Neural crest cell (in vitro differentiated cells): ENCODE results near the gene TRMT2A. TPM values are rescaled to one million over a fixed set of nuclear protein-coding genes. Genes with fewer than 3 reads are reported as not detected.
A peak's percentile ranks its signal among the peaks of the same experiment; 100 is the strongest.
"Not testable (repeated sequence)": the region's sequence is repeated elsewhere in the genome, so short reads cannot be mapped to it uniquely, and the experiment has no call there.

Source experiments
- DNase-seq: peaks from one replicate; pipeline ENCODE4 v3.0.0; 2021; ENCODE audit warnings: low read depth, mixed read lengths, low spot score
- H3K27ac Mint-ChIP-seq: one replicate; pipeline ENCODE4 v1.8.0; 2021; ENCODE audit warnings: mild to moderate bottlenecking, mixed read lengths; ENCODE audit not compliant: unreplicated experiment
- H3K27me3 Mint-ChIP-seq: 2 replicates; pipeline ENCODE4 v1.8.0; 2021; ENCODE audit warnings: low read depth, mild to moderate bottlenecking, mixed read lengths
- H3K36me3 Mint-ChIP-seq: 2 replicates; pipeline ENCODE4 v1.8.0; 2021; ENCODE audit warnings: low read depth, mild to moderate bottlenecking, mixed read lengths
- H3K4me1 Mint-ChIP-seq: 2 replicates; pipeline ENCODE4 v1.8.0; 2021; ENCODE audit warnings: mixed read lengths
- H3K4me3 Mint-ChIP-seq: one replicate; pipeline ENCODE4 v1.8.0; 2021; ENCODE audit warnings: mild to moderate bottlenecking, mixed read lengths
- H3K9me3 Mint-ChIP-seq: 2 replicates; pipeline ENCODE4 v1.8.0; 2021; ENCODE audit warnings: mixed read lengths
- CTCF ChIP-seq: fragments of 200-600 bp; sonication (generic); conservative IDR thresholded peaks from 2 replicates; pipeline ENCODE4 v1.5.0; 2021; ENCODE audit warnings: antibody characterized with exemption, mild to moderate bottlenecking
- total RNA-seq: library from RNA; stranded (reverse); gene quantifications from 2 replicates; pipeline ENCODE4 v1.2.1, GENCODE V29; 2021

TRMT2A gene
- total RNA-seq, 1 donor from 2014 or later: 77.7 TPM

- Mint-ChIP-seq H3K4me3 (peak overlapping the region; percentile 80), H3K36me3 (peaks cover 3% of the 10 kb centered on the region), H3K4me1 (peaks cover 27% of the 10 kb centered on the region), H3K27me3 (peaks cover 2% of the 10 kb centered on the region), H3K27ac (no peak overlapping the region), H3K9me3 (no peaks in the 10 kb centered on the region)
- TF ChIP-seq CTCF: no peak
- DNase-seq: no peak
Observed at GRCh38 chr22:20076627-20077172, 40.3 kb downstream of the TRMT2A start.

DNA sequence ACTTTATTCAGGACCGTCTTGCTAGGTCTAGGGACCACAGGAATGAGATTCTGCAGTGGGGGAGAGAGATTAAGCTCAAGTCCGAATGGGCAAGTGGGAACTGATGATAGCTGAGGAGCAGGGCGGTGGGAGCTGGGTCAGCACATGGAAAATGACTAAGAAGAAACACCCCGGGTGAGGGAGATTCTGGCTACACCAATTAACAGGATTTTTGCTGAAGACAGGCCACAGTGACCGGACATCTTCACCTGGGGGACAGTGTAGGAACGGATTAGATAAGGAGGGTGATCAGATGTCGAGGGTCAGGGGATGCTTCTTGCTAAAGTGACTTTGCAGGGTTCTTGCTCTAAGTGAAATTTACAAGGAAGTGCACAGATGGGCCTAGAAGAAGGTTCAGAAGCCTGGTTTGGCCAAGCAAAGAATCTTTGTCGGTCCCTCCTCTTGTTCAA lies 45.5 kb downstream of the TRMT2A start:
- no peak for TF ChIP-seq CTCF
- H3K9me3 Mint-ChIP-seq: no peaks in the 10 kb centered on the region

GRCh38 chr22:20069331-20070042 lies 47.5 kb downstream of the TRMT2A start:
- no peaks in the 10 kb centered on the region for H3K36me3 Mint-ChIP-seq
- no peak for TF ChIP-seq CTCF
- H3K27me3 Mint-ChIP-seq: no peaks in the 10 kb centered on the region
- no peak for DNase-seq
- H3K9me3 Mint-ChIP-seq: no peaks in the 10 kb centered on the region
- H3K4me1 Mint-ChIP-seq: no peaks in the 10 kb centered on the region
- H3K27ac Mint-ChIP-seq: no peak overlapping the region
- H3K4me3 Mint-ChIP-seq: no peak overlapping the region

More for the DNA sequence above, 45.5 kb downstream of the TRMT2A start:
- no peak overlapping the region for H3K27ac Mint-ChIP-seq
- no peaks in the 10 kb centered on the region for H3K36me3 Mint-ChIP-seq
- no peak for DNase-seq
- no peak overlapping the region for H3K4me3 Mint-ChIP-seq
- H3K4me1 Mint-ChIP-seq: peaks cover 3% of the 10 kb centered on the region
- no peaks in the 10 kb centered on the region for H3K27me3 Mint-ChIP-seq

- H3K27me3 Mint-ChIP-seq: no peaks in the 10 kb centered on the region
Observed at GRCh38 chr22:20068640-20069039, 48.4 kb downstream of the TRMT2A start.

GRCh38 chr22:20067384-20067682 lies 49.7 kb downstream of the TRMT2A start:
- H3K9me3 Mint-ChIP-seq, H3K27me3 Mint-ChIP-seq, H3K4me3 Mint-ChIP-seq, H3K36me3 Mint-ChIP-seq, H3K27ac Mint-ChIP-seq, DNase-seq, H3K4me1 Mint-ChIP-seq: not testable (repeated sequence)

More at GRCh38 chr22:20068640-20069039, 48.4 kb downstream of the TRMT2A start:
- Mint-ChIP-seq H3K4me1 (no peaks in the 10 kb centered on the region), H3K27ac (peak overlapping the region; percentile 71), H3K9me3 (no peaks in the 10 kb centered on the region), H3K36me3 (no peaks in the 10 kb centered on the region), H3K4me3 (no peak overlapping the region)
- no peak for DNase-seq
- TF ChIP-seq CTCF: no peak

DNA sequence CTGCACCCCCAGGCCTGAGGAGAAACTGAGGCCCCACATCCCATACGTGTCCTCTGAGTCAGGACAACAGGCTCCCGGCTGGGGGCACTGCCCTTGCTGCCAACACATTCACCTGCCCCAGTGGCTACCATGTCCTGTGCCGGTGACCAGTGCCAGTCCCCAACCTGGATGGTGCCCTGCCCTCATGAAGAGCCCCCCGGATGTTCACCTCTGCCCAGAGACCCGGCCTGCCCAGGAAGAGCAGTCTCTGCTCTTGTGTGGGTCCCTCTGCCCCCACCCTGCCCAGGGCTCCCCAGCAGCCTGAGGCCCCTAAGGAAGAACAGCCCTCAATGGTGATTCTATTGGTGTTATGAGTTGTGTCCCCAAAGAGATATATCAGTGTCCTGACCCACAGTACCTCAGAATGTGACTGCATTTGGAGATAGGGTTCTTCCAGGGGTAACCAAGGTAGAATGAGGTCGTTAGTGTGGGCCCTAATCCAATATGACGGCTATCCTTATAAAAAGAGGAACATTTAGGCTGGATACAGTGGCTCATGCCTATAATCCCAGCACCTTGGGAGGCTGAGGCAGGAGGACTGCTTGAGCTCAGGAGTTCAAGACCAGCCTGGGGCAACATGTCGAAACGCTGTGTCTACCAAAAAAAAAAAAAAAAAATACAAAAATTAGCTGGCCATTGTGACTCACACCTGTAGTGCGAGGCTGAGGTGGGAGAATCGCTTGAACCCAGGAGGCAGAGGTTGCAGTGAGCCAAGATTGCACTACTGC lies 50.2 kb downstream of the TRMT2A start:
- no peaks in the 10 kb centered on the region for H3K4me1 Mint-ChIP-seq
- TF ChIP-seq CTCF: no peak
- H3K27me3 Mint-ChIP-seq: no peaks in the 10 kb centered on the region
- no peak for DNase-seq
- no peaks in the 10 kb centered on the region for H3K9me3 Mint-ChIP-seq
- H3K36me3 Mint-ChIP-seq: no peaks in the 10 kb centered on the region
- H3K4me3 Mint-ChIP-seq: no peak overlapping the region
- no peak overlapping the region for H3K27ac Mint-ChIP-seq
